Panc1 (cell line): ENCODE results near the gene VIPR2. TPM values are rescaled to one million over a fixed set of nuclear protein-coding genes. Genes with fewer than 3 reads are reported as not detected.

ENCODE experiments used
- ATAC-seq: fragments of 200-7000 bp; cut with Tn5 transposase; 2 replicates; pipeline ENCODE4 v1.9.1; 2020; ENCODE audit warnings: mild to moderate bottlenecking, moderate library complexity
- BruUV-seq: library from RNA; stranded (reverse); fragments of 400-500 nt; replicated peaks from 2 replicates; lab custom pipeline; 2021; lab: Mats Ljungman, UMichigan
- CTCF ChIA-PET: fragments of 300-600 bp; sonication (Branson Sonifier 250); formaldehyde crosslinking; loops from one replicate; lab custom pipeline; 2022; ENCODE audit warnings: antibody characterized with exemption; lab: Charles Lee
- POLR2A ChIA-PET: fragments of 300-600 bp; sonication (Branson Sonifier 250); formaldehyde crosslinking; loops from one replicate; lab custom pipeline; 2022; ENCODE audit warnings: antibody characterized with exemption; lab: Charles Lee
- DNase-seq: peaks from one replicate; pipeline ENCODE4 v3.0.0-alpha.2; 2010; ENCODE audit warnings: low read depth, low spot score
- H3K27ac ChIP-seq: 2 replicates; pipeline ENCODE4 v1.5.1; 2011; ENCODE audit warnings: mild to moderate bottlenecking, low read length, inconsistent platforms
- H3K27me3 ChIP-seq: fragments of 200-500 bp; sonication (Bioruptor generic); 2 replicates; pipeline ENCODE4 v1.6.0; 2014; ENCODE audit warnings: low read length, inconsistent platforms; ENCODE audit not compliant: control insufficient read depth, insufficient read depth
- H3K36me3 ChIP-seq: fragments of 200-500 bp; sonication (Bioruptor generic); 2 replicates; pipeline ENCODE4 v1.5.1; 2014; ENCODE audit warnings: inconsistent platforms, mild to moderate bottlenecking, low read length, moderate library complexity; ENCODE audit not compliant: control insufficient read depth, insufficient read depth
- H3K4me1 ChIP-seq: 2 replicates; pipeline ENCODE4 v1.5.1; 2011; ENCODE audit warnings: inconsistent platforms, mild to moderate bottlenecking, low read length, moderate library complexity; ENCODE audit not compliant: control insufficient read depth, insufficient read depth
- H3K4me3 ChIP-seq, 2 experiments: 2 replicates each; pipeline ENCODE4 v1.5.1; 2011 to 2012; ENCODE audit warnings: low read depth in 2 of 2, low read length in 2 of 2, mild to moderate bottlenecking in 2 of 2, inconsistent platforms in 1 of 2, moderate library complexity in 1 of 2
- H3K9me3 ChIP-seq: fragments of 200-500 bp; sonication (Bioruptor generic); 2 replicates; pipeline ENCODE4 v1.5.1; 2014; ENCODE audit warnings: low read depth, mild to moderate bottlenecking, inconsistent platforms, low read length, moderate library complexity; ENCODE audit not compliant: control insufficient read depth, insufficient read depth
- POLR2AphosphoS5 ChIP-seq: IDR thresholded peaks from 2 replicates; pipeline ENCODE4 v1.6.1; 2012; ENCODE audit warnings: mild to moderate bottlenecking, low read depth, low read length, moderate library complexity
- SIN3A ChIP-seq: IDR thresholded peaks from 2 replicates; pipeline ENCODE4 v1.6.1; 2012; ENCODE audit warnings: low read depth, mild to moderate bottlenecking, low read length, moderate library complexity, borderline replicate concordance; ENCODE audit not compliant: insufficient read depth
- TCF7L2 ChIP-seq: IDR thresholded peaks from 2 replicates; pipeline ENCODE4 v1.6.1; 2011; ENCODE audit warnings: mild to moderate bottlenecking, low read depth, low read length, inconsistent platforms
- in situ Hi-C: cut with HindIII; loops from 2 replicates; pipeline ENCODE4 v1.10.0; 2016; ENCODE audit warnings: low sequenced_read_pairs, low pct_unique_long_range_greater_than_20kb
- intact Hi-C: fragments of 100-400 bp; cut with micrococcal nuclease; formaldehyde crosslinking; loops from one replicate; pipeline ENCODE4 v1.10.0; 2022; ENCODE audit not compliant: unreplicated experiment
- total RNA-seq: library from RNA; stranded (reverse); gene quantifications from one replicate; pipeline ENCODE4 v1.2.1, GENCODE V29; 2021; ENCODE audit not compliant: unreplicated experiment
- TF ChIP-seq, protein P1 (sequence below): fragments of 450-650 bp; IDR thresholded peaks from 2 replicates; pipeline ENCODE4 v1.5.1; 2017; ENCODE audit warnings: mild to moderate bottlenecking
- TF ChIP-seq, protein P2 (sequence below), 2 experiments: IDR thresholded peaks; 2 replicates each; pipeline ENCODE4 v1.6.1; 2011 to 2012; ENCODE audit warnings: low read depth in 2 of 2, control low read depth in 1 of 2, low read length in 1 of 2, mild to moderate bottlenecking in 1 of 2, moderate library complexity in 1 of 2; ENCODE audit not compliant: insufficient read depth in 1 of 2

The VIPR2 gene
- total RNA-seq, 1 experiment from 2014 or later = not detected

DNA sequence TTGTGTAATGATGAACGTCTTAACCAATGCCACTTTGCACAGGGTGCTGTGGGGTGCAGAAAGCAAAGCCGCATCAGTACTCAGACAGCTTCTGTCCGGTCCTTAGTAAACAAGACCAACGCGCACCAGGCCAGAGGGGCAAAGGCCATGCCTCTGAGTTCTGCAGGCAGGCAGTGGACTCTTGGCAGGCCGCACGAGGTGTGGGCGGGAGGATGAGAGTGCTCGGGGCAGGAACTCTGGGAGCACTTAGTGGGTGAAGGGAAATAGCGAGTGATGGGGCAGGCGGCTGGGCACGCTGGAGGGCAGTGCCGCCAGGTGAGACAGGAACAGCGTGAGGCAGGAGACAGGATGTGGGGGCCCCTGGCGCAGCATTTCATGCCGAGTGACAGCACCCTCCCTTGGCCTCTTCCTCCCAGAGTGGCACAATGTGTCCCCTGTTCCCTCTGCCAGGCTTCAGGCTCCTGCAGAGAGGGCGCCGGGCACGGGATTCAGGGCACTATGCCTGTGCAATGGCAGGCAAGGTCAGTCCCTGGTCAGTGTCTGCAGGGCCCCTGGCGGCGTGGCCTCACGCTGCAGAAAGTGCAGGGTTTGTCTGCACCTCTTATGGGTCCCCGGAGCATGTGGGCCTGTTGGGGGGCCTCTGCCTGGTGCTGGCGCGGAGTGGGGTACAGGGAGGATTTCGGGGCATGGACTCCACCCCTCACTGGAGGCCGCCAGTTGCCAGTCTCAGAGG lies 60.4 kb downstream of the VIPR2 start:
- intact Hi-C loops = no loop called here
- H3K27ac ChIP-seq = no peak overlapping the region
- in situ Hi-C loops = no loop called here
- no peaks in the 10 kb centered on the region for H3K27me3 ChIP-seq
- no TSS peak for BruUV-seq
- ATAC-seq (no peak), DNase-seq (no peak)
- no peaks in the 10 kb centered on the region for H3K36me3 ChIP-seq
- H3K9me3 ChIP-seq = no peaks in the 10 kb centered on the region
- POLR2A ChIA-PET = no interaction called here
- H3K4me1 ChIP-seq = no peaks in the 10 kb centered on the region
- H3K4me3 ChIP-seq = no peak overlapping the region
- TF ChIP-seq SIN3A (no peak), POLR2AphosphoS5 (no peak), TCF7L2 (no peak)
- TF ChIP-seq, protein P1, sequence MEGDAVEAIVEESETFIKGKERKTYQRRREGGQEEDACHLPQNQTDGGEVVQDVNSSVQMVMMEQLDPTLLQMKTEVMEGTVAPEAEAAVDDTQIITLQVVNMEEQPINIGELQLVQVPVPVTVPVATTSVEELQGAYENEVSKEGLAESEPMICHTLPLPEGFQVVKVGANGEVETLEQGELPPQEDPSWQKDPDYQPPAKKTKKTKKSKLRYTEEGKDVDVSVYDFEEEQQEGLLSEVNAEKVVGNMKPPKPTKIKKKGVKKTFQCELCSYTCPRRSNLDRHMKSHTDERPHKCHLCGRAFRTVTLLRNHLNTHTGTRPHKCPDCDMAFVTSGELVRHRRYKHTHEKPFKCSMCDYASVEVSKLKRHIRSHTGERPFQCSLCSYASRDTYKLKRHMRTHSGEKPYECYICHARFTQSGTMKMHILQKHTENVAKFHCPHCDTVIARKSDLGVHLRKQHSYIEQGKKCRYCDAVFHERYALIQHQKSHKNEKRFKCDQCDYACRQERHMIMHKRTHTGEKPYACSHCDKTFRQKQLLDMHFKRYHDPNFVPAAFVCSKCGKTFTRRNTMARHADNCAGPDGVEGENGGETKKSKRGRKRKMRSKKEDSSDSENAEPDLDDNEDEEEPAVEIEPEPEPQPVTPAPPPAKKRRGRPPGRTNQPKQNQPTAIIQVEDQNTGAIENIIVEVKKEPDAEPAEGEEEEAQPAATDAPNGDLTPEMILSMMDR = no peak
- TF ChIP-seq, protein P2, sequence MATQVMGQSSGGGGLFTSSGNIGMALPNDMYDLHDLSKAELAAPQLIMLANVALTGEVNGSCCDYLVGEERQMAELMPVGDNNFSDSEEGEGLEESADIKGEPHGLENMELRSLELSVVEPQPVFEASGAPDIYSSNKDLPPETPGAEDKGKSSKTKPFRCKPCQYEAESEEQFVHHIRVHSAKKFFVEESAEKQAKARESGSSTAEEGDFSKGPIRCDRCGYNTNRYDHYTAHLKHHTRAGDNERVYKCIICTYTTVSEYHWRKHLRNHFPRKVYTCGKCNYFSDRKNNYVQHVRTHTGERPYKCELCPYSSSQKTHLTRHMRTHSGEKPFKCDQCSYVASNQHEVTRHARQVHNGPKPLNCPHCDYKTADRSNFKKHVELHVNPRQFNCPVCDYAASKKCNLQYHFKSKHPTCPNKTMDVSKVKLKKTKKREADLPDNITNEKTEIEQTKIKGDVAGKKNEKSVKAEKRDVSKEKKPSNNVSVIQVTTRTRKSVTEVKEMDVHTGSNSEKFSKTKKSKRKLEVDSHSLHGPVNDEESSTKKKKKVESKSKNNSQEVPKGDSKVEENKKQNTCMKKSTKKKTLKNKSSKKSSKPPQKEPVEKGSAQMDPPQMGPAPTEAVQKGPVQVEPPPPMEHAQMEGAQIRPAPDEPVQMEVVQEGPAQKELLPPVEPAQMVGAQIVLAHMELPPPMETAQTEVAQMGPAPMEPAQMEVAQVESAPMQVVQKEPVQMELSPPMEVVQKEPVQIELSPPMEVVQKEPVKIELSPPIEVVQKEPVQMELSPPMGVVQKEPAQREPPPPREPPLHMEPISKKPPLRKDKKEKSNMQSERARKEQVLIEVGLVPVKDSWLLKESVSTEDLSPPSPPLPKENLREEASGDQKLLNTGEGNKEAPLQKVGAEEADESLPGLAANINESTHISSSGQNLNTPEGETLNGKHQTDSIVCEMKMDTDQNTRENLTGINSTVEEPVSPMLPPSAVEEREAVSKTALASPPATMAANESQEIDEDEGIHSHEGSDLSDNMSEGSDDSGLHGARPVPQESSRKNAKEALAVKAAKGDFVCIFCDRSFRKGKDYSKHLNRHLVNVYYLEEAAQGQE (IDR thresholded peaks at IDR 0.05; ENCODE audit: insufficient read depth in 1 of 2, low read depth in 2 of 2, low read length in 1 of 2) = no peak
- CTCF ChIA-PET = no interaction called here

DNA sequence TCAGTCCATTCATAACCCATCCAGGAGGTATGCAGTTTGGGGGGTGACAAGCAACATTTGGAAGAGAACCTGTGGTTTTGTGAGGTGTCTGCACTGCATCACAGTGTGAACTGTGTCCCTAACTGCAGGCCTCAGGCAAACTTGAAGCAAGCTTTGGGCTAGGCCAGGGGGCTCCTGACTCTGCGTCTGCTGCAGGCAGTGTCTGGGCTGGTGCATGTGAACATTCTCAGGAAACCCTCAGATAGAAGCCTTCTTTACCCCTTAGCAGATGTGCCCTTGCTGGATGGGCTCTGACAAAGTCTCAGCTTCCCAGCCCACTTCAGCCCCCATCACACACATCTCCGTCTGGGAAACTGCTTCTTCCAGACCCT lies 61.0 kb downstream of the VIPR2 start:
- intact Hi-C loops = no loop called here
- no peaks in the 10 kb centered on the region for H3K4me1 ChIP-seq
- no peak for TF ChIP-seq POLR2AphosphoS5
- TF ChIP-seq, protein P2 (IDR thresholded peaks at IDR 0.05; ENCODE audit: insufficient read depth in 1 of 2, low read depth in 2 of 2, low read length in 1 of 2) = no peak
- TF ChIP-seq, protein P1 = no peak
- TF ChIP-seq TCF7L2 = no peak
- no peak for TF ChIP-seq SIN3A
- BruUV-seq = no TSS peak
- no peak for ATAC-seq
- no peak overlapping the region for H3K4me3 ChIP-seq
- ChIA-PET POLR2A (no interaction called here), CTCF (no interaction called here)
- H3K27me3 ChIP-seq = 0 out of 2 replicates have a peak, but pooled peaks cover 2% of the 10 kb centered on the region
- H3K9me3 ChIP-seq = no peaks in the 10 kb centered on the region
- no peak overlapping the region for H3K27ac ChIP-seq
- no peak for DNase-seq
- no peaks in the 10 kb centered on the region for H3K36me3 ChIP-seq
- in situ Hi-C loops = no loop called here
